OCI-LY3 (cell line): Measurements from ENCODE around the gene PDZK1IP1.

Experiments used
- H2AFZ ChIP-seq: fragments of 200-600, 300-600 bp; shearing (Covaris generic); 2 replicates; pipeline ENCODE4 v1.6.0; 2014; ENCODE audit warnings: antibody characterized with exemption, low read depth, low read length
- H3K27ac ChIP-seq: fragments of 200-600, 300-600 bp; sonication (generic); 2 replicates; pipeline ENCODE4 v1.5.1; 2014; ENCODE audit warnings: mild to moderate bottlenecking, low read length, moderate library complexity, mixed read lengths
- H3K27me3 ChIP-seq: fragments of 200-600, 300-600 bp; sonication (generic); 2 replicates; pipeline ENCODE4 v1.6.1; 2014; ENCODE audit warnings: low read depth, low read length, mixed read lengths
- H3K36me3 ChIP-seq: fragments of 200-600, 300-600 bp; sonication (generic); replicated peaks from 2 replicates; pipeline ENCODE3; 2014; ENCODE audit warnings: low read depth, low read length, mixed read lengths
- H3K4me1 ChIP-seq: fragments of 300-600, 200-600 bp; sonication (generic); 2 replicates; pipeline ENCODE4 v1.6.1; 2014; ENCODE audit warnings: low read length, mixed read lengths
- H3K4me2 ChIP-seq: fragments of 200-600, 300-600 bp; sonication (generic); 2 replicates; pipeline ENCODE4 v1.6.1; 2014; ENCODE audit warnings: low read length, mixed read lengths
- H3K4me3 ChIP-seq: fragments of 300-600, 200-600 bp; sonication (generic); 2 replicates; pipeline ENCODE4 v1.5.1; 2014; ENCODE audit warnings: antibody characterized with exemption, mild to moderate bottlenecking, low read length, moderate library complexity
- H3K79me2 ChIP-seq: fragments of 300-600, 200-600 bp; shearing (Covaris generic); 2 replicates; pipeline ENCODE4 v1.6.1; 2014; ENCODE audit warnings: mild to moderate bottlenecking, low read length, mixed read lengths
- H3K9ac ChIP-seq: fragments of 300-600, 200-600 bp; shearing (Covaris generic); 2 replicates; pipeline ENCODE4 v1.6.0; 2014; ENCODE audit warnings: mild to moderate bottlenecking, low read length, moderate library complexity
- H3K9me3 ChIP-seq: fragments of 200-600, 300-600 bp; shearing (Covaris generic); 2 replicates; pipeline ENCODE4 v1.6.1; 2014; ENCODE audit warnings: low read length, mixed read lengths; ENCODE audit not compliant: insufficient read depth
- H4K20me1 ChIP-seq: fragments of 200-600, 300-600 bp; sonication (generic); 2 replicates; pipeline ENCODE4 v1.6.1; 2016; ENCODE audit warnings: low read length, mixed read lengths; ENCODE audit not compliant: insufficient read depth
- EZH2phosphoT487 ChIP-seq: fragments of 200-600 bp; shearing (Covaris generic); IDR thresholded peaks from 2 replicates; pipeline ENCODE4 v1.6.1; 2018; ENCODE audit warnings: antibody characterized with exemption, mixed run types, low read depth
- TF ChIP-seq, protein P1 (sequence below): fragments of 200-600, 300-600 bp; sonication (generic); IDR thresholded peaks from 2 replicates; pipeline ENCODE4 v1.5.1; 2014; ENCODE audit warnings: antibody characterized with exemption, low read length, low read depth

PDZK1IP1 gene

DNA sequence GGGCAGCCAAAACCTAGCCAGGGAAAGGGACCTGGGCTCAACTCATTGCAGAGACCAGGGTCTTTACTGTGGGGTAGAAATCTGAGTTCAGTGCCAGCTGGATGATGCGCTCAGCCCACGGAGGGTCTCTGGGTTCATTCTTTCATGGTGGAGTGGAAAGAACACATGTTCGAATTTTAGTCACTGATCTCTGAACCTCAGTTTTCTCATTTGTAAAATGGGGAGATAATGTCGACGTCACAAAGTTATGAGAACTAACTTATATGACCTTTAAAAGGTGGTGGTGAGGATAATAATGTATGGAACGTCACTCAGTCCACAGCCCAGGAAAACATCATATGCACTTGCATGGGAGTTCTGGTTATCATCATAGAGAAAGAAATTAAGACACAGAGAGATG is 43.4 kb upstream of the PDZK1IP1 start:
- H3K4me2 ChIP-seq: no peak overlapping the region

DNA sequence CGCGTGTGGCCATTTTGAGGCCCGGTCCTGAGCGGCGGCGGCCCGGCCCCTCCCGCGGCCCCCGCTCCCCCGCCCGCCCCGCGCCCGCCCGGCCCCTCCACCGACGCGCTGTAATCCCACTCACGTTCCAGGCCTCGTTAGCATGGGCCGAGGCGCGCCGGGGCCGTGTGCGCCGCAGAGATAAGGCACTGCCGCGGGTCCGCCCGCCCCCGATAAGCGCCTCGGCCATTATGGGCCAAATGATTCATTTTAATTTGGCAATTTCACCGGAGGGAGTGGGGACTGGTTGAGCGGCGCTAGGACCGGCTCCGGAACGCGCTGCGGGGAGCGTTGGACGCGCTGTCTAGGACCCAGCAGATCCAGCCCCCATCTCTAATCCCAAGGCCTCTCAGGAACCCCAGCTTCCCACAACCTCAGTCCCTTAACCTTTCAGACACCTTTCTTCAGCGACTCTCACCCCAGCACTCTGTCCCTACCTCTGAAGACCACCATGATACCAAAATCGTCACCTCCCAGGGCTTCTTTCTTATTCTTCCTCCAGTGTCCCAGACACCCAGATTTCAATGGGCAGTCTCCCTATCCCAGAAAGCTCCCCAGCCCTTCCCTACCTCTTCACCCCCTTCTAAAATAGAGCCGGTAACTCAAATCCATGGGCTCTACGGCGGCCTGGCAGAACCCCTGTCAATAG is 42.5 kb upstream of the PDZK1IP1 start, which contains the start of gene TAL1:
Gene TAL1, minus strand, starts transcription at position 39 of the 688 bp plus-strand sequence. CDS start 6,337 bp downstream, outside the sequence.
- Histone ChIP-seq H3K4me3 (no peak within 1 kb of the TSS), H3K9me3 (no peaks in the 10 kb centered on the region), H4K20me1 (no peaks in the 10 kb centered on the region), H2AFZ (no peak within 1 kb of the TSS), H3K4me1 (no peaks in the 10 kb centered on the region), H3K27me3 (no peaks in the 10 kb centered on the region), H3K4me2 (no peak within 1 kb of the TSS), H3K79me2 (no peaks in the 10 kb centered on the region), H3K9ac (no peak within 1 kb of the TSS), H3K36me3 (no peaks in the 10 kb centered on the region), H3K27ac (no peak within 1 kb of the TSS)
- TF ChIP-seq, protein P1, sequence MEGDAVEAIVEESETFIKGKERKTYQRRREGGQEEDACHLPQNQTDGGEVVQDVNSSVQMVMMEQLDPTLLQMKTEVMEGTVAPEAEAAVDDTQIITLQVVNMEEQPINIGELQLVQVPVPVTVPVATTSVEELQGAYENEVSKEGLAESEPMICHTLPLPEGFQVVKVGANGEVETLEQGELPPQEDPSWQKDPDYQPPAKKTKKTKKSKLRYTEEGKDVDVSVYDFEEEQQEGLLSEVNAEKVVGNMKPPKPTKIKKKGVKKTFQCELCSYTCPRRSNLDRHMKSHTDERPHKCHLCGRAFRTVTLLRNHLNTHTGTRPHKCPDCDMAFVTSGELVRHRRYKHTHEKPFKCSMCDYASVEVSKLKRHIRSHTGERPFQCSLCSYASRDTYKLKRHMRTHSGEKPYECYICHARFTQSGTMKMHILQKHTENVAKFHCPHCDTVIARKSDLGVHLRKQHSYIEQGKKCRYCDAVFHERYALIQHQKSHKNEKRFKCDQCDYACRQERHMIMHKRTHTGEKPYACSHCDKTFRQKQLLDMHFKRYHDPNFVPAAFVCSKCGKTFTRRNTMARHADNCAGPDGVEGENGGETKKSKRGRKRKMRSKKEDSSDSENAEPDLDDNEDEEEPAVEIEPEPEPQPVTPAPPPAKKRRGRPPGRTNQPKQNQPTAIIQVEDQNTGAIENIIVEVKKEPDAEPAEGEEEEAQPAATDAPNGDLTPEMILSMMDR: no peak
- TF ChIP-seq EZH2phosphoT487: no peak

More for the DNA sequence above, 43.4 kb upstream of the PDZK1IP1 start:
- Histone ChIP-seq H3K27ac (no peak overlapping the region), H3K27me3 (no peaks in the 10 kb centered on the region), H3K36me3 (no peaks in the 10 kb centered on the region), H3K9ac (no peak overlapping the region), H3K79me2 (no peaks in the 10 kb centered on the region), H3K4me3 (no peak overlapping the region), H4K20me1 (no peaks in the 10 kb centered on the region), H3K4me1 (no peaks in the 10 kb centered on the region), H3K9me3 (no peaks in the 10 kb centered on the region), H2AFZ (no peak overlapping the region)
- TF ChIP-seq, protein P1: no peak
- TF ChIP-seq EZH2phosphoT487: no peak

- no peaks in the 10 kb centered on the region for H3K79me2 ChIP-seq
- TF ChIP-seq EZH2phosphoT487: no peak
- TF ChIP-seq, protein P1: no peak
- H3K27me3 ChIP-seq: no peaks in the 10 kb centered on the region
- H3K27ac ChIP-seq: no peak overlapping the region
- H3K9ac ChIP-seq: no peak overlapping the region
- H3K4me3 ChIP-seq: no peak overlapping the region
- no peaks in the 10 kb centered on the region for H3K9me3 ChIP-seq
- H2AFZ ChIP-seq: no peak overlapping the region
- H3K4me2 ChIP-seq: no peak overlapping the region
- no peaks in the 10 kb centered on the region for H3K36me3 ChIP-seq
- H3K4me1 ChIP-seq: no peaks in the 10 kb centered on the region
- H4K20me1 ChIP-seq: no peaks in the 10 kb centered on the region
Observed at GRCh38 chr1:47231301-47232186, 41.7 kb upstream of the PDZK1IP1 start.

- Histone ChIP-seq H3K9ac (no peak overlapping the region), H3K4me2 (no peak overlapping the region), H3K36me3 (no peaks in the 10 kb centered on the region)
Observed at GRCh38 chr1:47230692-47231300, 41.0 kb upstream of the PDZK1IP1 start.

More at GRCh38 chr1:47230692-47231300, 41.0 kb upstream of the PDZK1IP1 start:
- no peaks in the 10 kb centered on the region for H3K4me1 ChIP-seq
- no peak overlapping the region for H2AFZ ChIP-seq
- H3K27ac ChIP-seq: no peak overlapping the region
- no peaks in the 10 kb centered on the region for H3K27me3 ChIP-seq
- no peaks in the 10 kb centered on the region for H4K20me1 ChIP-seq
- H3K9me3 ChIP-seq: no peaks in the 10 kb centered on the region
- no peak for TF ChIP-seq EZH2phosphoT487
- TF ChIP-seq, protein P1: no peak
- H3K79me2 ChIP-seq: no peaks in the 10 kb centered on the region
- H3K4me3 ChIP-seq: no peak overlapping the region
